Mucosa of descending colon (tissue), 3 donors: ENCODE results near the gene NEB. TPM values are rescaled to one million over a fixed set of nuclear protein-coding genes. Genes with fewer than 3 reads are reported as not detected.

Experiments used
- ATAC-seq: fragments of 200-7000 bp; cut with Tn5 transposase; one replicate; pipeline ENCODE4 v1.9.1; 2020; ENCODE audit warnings: mild to moderate bottlenecking, moderate library complexity
- DNase-seq, 3 donors: peaks; one replicate each; pipeline ENCODE4 v3.0.0-alpha.2; 2020
- H3K36me3 ChIP-seq: fragments of 200-600 bp; one replicate; pipeline ENCODE4 v1.8.0; 2021; ENCODE audit warnings: low read depth, mild to moderate bottlenecking
- H3K4me1 ChIP-seq: fragments of 200-600 bp; one replicate; pipeline ENCODE4 v1.8.0; 2021; ENCODE audit warnings: low read depth, mild to moderate bottlenecking
- H3K4me3 ChIP-seq: fragments of 200-600 bp; one replicate; pipeline ENCODE4 v1.8.0; 2021; ENCODE audit warnings: mild to moderate bottlenecking
- H3K9me3 ChIP-seq: fragments of 200-600 bp; one replicate; pipeline ENCODE4 v1.8.0; 2021; ENCODE audit warnings: mild to moderate bottlenecking
- intact Hi-C, 2 donors: fragments of 100-400 bp; cut with DNase I in 1 of 2; cut with micrococcal nuclease in 1 of 2; formaldehyde crosslinking; loops; one replicate each; pipeline versions ENCODE4 v1.11.0 to v1.11.1; 2022; cut with DNase I, micrococcal nuclease
- total RNA-seq, 3 donors: library from RNA; stranded (reverse); fragmentation: NEBNext Ultra II Directional in 2 of 3; extraction: Animal tissue kit (Norgen Biotek cat#: 25700) in 2 of 3; gene quantifications; one replicate each; pipeline versions ENCODE4 v1.2.1 to v1.2.4, GENCODE V29; 2021 to 2023
- TF ChIP-seq, protein P1 (sequence below): fragments of 200-600 bp; IDR thresholded peaks from one replicate; pipeline ENCODE4 v1.8.0; 2022; ENCODE audit warnings: antibody characterized with exemption, mild to moderate bottlenecking
- donor health status: DM: no; HTN: no; CAD: no; lungs with moderate emphysema.
- donor health status: DM: no; HTN: no; CAD: no.
- donor health status: DM: no; HTN: yes; CAD: no.

Gene NEB
- total RNA-seq, 3 donors from 2014 or later: 0.54 to 1.1 (median 0.82) TPM

DNA sequence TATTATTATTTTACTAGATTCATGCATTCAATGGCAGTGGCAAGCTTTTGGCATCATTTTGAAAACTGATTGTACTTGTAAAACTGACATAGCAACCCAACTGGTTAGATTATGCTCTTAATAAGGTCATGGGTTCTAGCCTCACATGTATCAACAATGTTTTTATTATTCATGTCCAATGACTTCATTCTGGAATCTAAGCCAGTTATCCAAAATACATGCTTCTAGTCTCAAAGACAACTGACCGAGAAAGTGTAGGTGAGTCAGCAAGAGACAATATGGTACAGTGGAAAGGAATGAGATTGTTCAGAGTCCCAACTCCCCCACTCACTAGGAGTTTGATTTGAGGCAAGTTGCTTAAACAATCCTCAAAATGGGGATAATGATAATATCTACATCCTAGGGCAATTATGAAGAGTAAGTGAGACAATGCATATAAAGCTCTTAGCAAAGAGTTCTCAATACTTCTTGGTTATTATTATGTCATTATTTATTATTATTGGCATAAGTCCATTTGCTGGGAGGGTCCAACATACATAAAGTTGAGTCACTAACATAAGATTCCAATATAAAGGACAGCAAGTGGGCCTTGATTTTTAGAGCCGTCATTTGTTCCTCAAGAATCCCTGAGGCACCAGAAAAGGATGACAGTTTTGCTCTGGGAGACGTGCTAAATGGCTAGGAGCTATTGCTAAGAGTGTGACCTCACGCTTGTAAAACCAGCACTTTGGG is 99.4 kb downstream of the NEB start:
- Histone ChIP-seq H3K4me3 (no peak overlapping the region), H3K4me1 (no peaks in the 10 kb centered on the region), H3K9me3 (peaks cover 3% of the 10 kb centered on the region), H3K36me3 (no peaks in the 10 kb centered on the region)
- no peak for DNase-seq
- ATAC-seq: no peak
- TF ChIP-seq, protein P1, sequence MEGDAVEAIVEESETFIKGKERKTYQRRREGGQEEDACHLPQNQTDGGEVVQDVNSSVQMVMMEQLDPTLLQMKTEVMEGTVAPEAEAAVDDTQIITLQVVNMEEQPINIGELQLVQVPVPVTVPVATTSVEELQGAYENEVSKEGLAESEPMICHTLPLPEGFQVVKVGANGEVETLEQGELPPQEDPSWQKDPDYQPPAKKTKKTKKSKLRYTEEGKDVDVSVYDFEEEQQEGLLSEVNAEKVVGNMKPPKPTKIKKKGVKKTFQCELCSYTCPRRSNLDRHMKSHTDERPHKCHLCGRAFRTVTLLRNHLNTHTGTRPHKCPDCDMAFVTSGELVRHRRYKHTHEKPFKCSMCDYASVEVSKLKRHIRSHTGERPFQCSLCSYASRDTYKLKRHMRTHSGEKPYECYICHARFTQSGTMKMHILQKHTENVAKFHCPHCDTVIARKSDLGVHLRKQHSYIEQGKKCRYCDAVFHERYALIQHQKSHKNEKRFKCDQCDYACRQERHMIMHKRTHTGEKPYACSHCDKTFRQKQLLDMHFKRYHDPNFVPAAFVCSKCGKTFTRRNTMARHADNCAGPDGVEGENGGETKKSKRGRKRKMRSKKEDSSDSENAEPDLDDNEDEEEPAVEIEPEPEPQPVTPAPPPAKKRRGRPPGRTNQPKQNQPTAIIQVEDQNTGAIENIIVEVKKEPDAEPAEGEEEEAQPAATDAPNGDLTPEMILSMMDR: no peak
- intact Hi-C loops: no loop called here

DNA sequence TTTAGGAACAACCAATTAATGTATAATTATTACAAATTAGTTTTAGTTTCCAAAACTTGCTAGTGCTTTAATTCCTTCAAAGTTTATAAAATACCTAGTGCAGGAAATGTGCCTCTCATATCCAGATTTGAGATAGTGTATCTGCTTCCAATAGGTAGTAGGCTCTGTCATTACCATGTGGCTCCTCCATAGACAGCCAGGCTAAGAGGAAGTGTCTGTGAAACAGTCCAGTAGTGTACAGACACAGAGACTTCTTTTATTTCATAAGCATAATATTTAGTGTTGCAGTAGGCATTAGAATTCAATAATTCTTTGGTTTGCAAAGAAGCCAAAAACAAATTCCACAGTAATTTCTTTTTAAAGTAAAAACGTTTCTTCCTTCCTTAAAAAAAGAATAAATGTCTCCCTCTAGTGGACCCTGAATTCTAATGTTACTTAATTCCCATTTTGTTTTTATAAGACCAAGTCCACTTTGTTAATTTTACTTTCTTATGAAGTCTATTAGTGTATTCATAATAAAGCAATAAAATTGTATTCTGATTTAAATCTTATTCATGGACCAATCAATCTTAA is 101.2 kb downstream of the NEB start:
- TF ChIP-seq, protein P1: no peak
- ATAC-seq (no peak), DNase-seq (no peak)
- intact Hi-C loops: no loop called here
- peaks cover 3% of the 10 kb centered on the region for H3K9me3 ChIP-seq
- H3K4me3 ChIP-seq: no peak overlapping the region
- H3K4me1 ChIP-seq: no peaks in the 10 kb centered on the region
- H3K36me3 ChIP-seq: no peaks in the 10 kb centered on the region

DNA sequence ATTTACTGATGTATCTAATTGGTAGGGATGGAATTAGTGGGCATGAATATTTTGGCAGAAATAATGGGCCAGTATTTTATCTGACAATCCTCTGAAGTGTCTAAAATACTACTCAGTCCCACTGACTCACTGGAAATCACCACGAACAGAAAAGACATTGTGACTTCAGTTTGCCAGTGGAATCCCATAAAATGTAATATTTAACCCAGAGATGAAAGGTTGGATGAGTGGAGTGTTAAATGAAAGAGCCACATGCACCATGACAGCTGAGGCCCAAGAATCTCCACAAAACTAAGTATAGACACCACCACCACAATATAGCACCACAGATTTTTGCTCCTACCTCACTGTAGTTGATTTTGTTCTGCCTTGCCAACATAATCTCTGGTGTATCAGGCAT is 103.9 kb downstream of the NEB start:
- TF ChIP-seq, protein P1: no peak
- ATAC-seq: peak; percentile 55
- intact Hi-C loops: no loop called here
- Histone ChIP-seq H3K36me3 (no peaks in the 10 kb centered on the region), H3K4me3 (no peak overlapping the region), H3K4me1 (no peaks in the 10 kb centered on the region), H3K9me3 (peaks cover 3% of the 10 kb centered on the region)
- no peak for DNase-seq

DNA sequence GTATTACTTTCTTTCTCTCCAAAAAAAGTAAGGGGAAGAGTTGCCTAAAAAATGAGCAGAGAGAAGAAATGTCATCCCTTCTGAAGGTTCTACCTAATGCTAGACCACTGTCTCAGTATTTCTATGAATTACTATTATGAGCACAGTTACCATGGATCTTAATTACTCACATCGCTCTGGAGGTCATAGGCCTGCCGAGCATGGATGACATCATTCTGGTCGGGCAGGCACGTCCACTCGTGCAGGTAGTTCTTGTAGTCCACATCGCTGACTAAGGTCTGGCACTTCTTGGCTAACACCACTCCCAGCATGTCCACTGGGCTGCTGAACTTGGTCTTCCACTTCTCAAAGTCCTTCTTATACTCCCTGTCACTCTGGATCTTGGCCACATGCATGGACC is 106.9 kb downstream of the NEB start:
- TF ChIP-seq, protein P1: no peak
- Histone ChIP-seq H3K4me3 (no peak overlapping the region), H3K36me3 (no peaks in the 10 kb centered on the region), H3K4me1 (no peaks in the 10 kb centered on the region), H3K9me3 (no peaks in the 10 kb centered on the region)
- ATAC-seq (no peak), DNase-seq (no peak)
- intact Hi-C loops: no loop called here

DNA sequence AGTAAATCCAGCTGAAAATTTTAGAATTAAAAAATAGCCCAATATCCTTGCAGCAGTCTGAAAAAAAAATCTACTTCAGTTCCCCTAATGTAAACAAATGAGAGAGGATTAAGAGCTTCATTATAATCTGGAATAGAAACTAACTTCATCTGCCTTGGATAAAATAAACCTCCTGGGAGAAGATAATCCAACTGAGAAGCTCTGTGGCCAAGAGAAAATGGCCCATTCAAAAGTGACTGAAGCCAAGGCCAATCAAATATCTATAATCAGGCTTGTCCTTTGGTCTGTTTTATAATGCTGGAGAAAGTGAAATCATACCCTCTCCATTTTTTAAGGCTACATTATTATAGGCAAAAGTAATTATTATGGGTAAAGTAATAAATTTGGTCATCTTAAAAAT is 110.0 kb downstream of the NEB start:
- no peaks in the 10 kb centered on the region for H3K4me1 ChIP-seq
- H3K9me3 ChIP-seq: no peaks in the 10 kb centered on the region
- no peak overlapping the region for H3K4me3 ChIP-seq
- no peaks in the 10 kb centered on the region for H3K36me3 ChIP-seq
- ATAC-seq: no peak
- no peak for DNase-seq
- TF ChIP-seq, protein P1: no peak
- intact Hi-C loops: no loop called here
